NCI-H2107 treated with DMSO at 0.1 percent for 48 hours (cell line): Measurements from ENCODE around the gene OR4D1.
A peak's percentile ranks its signal among the peaks of the same experiment; 100 is the strongest.
"Not testable (repeated sequence)": the region's sequence is repeated elsewhere in the genome, so short reads cannot be mapped to it uniquely, and the experiment has no call there.

Experiments
- DNase-seq: peaks from one replicate; lab custom pipeline; 2025; ENCODE audit not compliant: unreplicated experiment; lab: John Stamatoyannopoulos, UW

The OR4D1 gene

DNA sequence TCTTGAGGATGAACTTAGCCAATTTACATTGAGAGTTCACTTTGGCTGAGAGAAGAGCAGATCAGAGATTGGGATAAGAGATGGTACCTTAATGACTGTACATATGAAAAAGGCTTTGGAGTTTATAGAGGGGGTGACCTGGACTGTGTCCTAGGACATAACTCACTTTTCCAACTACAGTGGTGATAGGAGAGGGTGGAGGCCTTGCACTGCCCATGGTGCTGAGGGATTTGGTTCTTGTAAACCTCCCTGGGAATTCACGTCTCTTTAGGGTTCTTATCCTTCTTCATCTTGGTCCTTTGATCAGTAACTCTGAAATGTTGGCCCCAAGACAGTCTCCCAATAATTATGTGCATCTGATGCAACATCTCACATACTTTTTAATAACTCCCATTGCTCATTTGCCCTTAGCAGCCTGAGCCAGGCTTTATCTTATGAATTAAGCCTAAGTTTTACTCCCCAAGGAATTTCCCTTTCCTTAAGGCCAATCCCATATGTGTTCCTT, at the start of gene OR4D1:
Gene OR4D1, plus strand, starts transcription at position 455 of the 505 bp plus-strand sequence. CDS start 6,770 bp downstream, outside the sequence.
- DNase-seq: no peak

DNA sequence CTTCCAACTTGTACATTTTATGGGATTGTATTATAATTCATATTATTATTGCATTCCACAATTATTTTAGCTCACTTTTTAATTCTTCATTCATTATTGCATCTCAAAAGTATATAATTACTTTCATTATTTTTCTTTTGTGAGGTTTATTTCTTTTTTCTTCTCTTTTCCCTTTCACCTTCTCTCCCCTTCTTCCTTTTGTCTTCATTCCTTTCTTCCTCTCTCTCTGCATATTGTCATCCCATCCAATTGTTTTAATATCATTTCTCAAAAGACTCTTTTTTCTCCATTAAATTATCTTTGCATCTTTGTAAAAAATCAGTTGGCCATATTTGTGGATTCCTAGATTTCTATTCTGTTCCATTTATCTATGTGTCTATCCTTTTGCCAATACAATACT, 47.7 kb upstream of the OR4D1 start:
- DNase-seq: no peak

GRCh38 chr17:58101898-58102297, 46.3 kb upstream of the OR4D1 start:
- not testable (repeated sequence) for DNase-seq

DNA sequence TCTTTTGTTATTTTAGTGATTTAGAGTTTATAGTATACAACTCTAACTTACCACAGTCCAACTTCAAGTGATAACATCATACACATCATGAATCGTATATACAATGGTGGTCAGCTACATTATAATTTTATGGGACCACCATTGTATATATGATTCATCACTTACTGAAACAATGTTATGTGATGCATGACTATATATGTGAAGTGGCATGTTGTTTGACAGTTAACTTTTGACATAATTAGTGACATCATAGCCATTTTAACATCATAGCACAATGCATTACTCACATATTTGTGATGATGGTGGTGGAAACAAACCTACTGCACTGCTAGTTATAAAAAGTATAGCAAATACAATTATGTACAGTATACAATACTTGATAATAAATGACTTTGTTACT, 43.1 kb upstream of the OR4D1 start:
- DNase-seq: no peak

- DNase-seq: no peak
Observed at GRCh38 chr17:58107306-58107705, 40.9 kb upstream of the OR4D1 start.

GRCh38 chr17:58109197-58109596, 39.0 kb upstream of the OR4D1 start:
- no peak for DNase-seq

DNA sequence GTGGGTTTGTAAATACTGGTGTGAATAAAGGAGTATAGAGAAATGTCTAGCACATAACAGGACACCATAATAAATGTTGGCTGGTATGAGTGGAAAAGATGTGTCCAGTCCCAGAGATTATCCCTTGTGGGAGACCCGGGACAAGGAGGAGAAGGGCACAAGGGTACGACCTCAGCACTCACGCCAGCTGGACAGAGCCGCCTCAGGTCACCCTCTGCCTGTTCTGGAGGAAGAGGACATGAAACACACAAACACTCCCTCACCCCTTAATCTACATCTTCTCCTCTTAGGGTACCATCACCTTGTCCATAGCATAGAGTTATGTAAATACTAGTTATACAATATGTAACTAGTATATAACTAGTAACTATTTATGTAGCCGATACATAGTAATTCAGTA, 38.2 kb upstream of the OR4D1 start:
- no peak for DNase-seq

- no peak for DNase-seq
Observed at GRCh38 chr17:58111676-58112075, 36.5 kb upstream of the OR4D1 start.

DNA sequence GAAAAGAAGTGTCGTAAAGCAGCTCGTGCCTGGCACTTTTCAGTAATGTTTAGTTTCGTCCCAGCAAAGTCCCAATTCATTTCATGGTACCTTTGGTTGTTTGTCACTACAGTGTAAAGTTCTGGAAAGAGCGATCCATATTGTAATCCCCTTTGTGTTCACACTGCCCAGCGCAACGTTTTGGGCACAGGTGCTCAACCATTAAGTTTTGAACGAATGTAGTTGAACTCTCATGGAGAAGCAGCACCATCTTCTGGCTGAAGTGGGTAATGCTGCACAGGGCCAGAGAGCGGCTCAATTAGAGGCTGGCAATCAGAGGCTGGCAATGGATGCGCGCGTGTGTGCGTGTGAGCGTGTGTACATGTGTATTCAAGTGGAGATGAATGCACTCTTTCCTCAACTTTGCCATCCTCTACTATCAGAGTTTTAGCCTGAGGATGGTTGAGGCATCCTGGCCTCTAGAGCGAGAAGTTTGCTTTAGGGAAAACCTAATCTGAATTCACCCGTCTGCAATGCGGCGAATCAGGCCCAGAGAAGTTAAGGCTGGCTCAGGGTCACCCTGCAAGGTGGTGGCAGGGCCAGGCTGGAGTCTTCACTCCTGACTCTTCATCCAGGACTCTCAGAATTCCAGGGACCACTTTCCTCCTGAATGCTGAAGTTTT, 35.1 kb upstream of the OR4D1 start:
- DNase-seq: peak; percentile 39

GRCh38 chr17:58113947-58114346, 34.2 kb upstream of the OR4D1 start:
- no peak for DNase-seq

- DNase-seq: no peak
Observed at GRCh38 chr17:58117382-58117781, 30.8 kb upstream of the OR4D1 start.

DNA sequence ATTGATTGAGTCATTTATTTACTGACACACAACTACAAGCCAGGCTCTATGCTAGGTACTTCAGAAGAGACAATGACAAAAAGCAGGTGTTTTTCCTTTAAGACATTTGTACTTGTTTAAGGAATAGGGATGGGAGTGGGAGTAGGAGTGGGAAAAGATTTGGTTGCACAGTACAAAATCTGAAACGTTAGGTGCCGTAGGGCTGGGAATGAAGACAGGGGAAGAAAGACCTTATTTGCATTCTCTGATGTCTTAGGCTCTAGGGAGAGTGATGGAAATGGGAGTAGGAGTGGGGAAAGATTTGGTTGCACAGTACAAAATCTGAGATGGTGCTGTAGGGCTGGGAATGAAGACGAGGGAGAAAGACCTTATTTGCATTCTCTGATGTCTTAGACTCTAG, 28.7 kb upstream of the OR4D1 start:
- DNase-seq: no peak

- DNase-seq: no peak
Observed at GRCh38 chr17:58120195-58120822, 27.9 kb upstream of the OR4D1 start.

- DNase-seq: peak; percentile 36
Observed at GRCh38 chr17:58121925-58122324, 26.3 kb upstream of the OR4D1 start.

GRCh38 chr17:58127846-58128245, 20.3 kb upstream of the OR4D1 start:
- DNase-seq: no peak

DNA sequence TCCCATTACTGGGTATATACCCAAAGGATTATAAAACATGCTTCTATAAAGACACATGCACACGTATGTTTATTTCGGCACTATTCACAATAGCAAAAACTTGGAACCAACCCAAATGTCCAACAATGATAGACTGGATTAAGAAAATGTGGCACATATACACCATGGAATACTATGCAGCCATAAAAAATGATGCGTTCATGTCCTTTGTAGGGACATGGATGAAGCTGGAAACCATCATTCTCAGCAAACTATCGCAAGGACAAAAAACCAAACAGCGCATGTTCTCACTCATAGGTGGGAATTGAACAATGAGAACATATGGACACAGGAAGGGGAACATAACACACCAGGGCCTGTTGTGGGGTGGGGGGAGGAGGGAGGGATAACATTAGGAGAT, 15.5 kb upstream of the OR4D1 start:
- not testable (repeated sequence) for DNase-seq

DNA sequence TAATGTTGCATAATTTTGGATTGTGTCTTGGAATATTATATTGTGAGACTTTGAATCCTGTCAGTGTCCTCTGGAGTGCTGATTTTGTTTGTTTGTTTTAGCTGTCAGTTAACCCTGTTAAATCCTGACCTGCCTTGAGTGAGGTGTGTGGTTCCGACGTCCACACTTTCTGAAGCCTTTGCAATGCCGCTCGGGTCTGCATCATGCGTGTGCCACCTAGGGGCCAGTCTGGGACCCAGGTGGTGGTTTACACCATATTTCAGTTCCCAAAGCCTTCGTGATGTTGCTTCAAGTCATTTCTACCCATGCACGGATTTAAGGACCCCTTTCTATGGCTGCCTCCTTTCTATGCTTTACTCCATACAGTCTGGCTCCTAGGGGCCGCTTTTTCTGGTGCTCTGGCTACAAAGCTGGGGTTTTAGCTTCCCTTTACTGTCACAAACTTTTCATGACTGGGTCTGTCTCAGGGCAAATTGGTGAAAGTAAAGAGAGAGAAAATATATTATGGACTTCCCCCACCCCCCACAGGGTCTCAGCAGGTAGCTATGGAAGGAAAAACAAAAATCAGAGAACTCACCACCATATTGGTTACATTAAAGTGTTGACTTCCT, 11.4 kb upstream of the OR4D1 start:
- no peak for DNase-seq

GRCh38 chr17:58141505-58141904, 6.7 kb upstream of the OR4D1 start:
- DNase-seq: no peak

DNA sequence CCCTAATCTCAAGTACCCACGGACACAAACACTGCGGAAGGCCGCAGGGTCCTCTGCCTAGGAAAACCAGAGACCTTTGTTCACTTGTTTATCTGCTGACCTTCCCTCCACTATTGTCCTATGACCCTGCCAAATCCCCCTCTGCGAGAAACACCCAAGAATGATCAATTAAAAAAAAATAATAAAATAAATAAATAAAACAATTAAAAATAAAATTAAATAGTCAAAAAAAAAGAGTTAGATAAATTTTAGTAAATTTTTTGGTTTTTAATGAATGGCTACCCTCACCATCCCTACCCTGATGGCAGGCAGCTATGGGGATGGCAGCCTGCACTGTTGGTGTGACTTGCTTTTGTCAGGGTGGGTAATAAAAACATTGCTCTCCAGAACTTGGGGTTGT, 4.8 kb upstream of the OR4D1 start:
- DNase-seq: not testable (repeated sequence)

DNA sequence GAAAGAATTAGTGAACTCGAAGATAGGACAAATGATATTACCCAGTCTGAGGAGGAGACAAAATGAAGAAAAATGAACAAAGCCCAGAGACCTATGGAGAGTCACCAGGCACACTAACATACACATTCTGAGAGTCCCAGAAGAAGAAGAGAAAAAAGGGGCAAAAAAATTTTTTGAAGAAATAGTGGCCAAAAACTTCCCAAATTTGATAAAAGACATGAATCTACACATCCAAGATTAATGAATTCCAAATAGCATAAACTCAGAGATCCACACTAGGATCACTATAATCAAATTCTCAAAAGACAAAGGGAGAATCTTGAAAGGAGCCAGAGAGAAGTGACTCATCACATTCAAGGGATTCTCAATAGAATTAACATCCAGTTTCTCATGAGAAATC, 3.4 kb upstream of the OR4D1 start:
- DNase-seq: no peak

- no peak for DNase-seq
Observed at GRCh38 chr17:58148609-58149008, 425 bp downstream of the OR4D1 start.

GRCh38 chr17:58150394-58150793, 2.2 kb downstream of the OR4D1 start:
- no peak for DNase-seq
